DND-41 (cell line): ENCODE results near the gene MVB12B.

Experiments
- ATAC-seq: fragments of 200-7000 bp; cut with Tn5 transposase; 3 replicates; pipeline ENCODE4 v1.9.1; 2021; ENCODE audit warnings: low read depth; ENCODE audit not compliant: insufficient read depth
- DNase-seq: peaks from one replicate; pipeline ENCODE4 v3.0.0-alpha.2; 2020
- H2AFZ ChIP-seq: 2 replicates; pipeline ENCODE4 v1.6.0; 2012; ENCODE audit warnings: low read depth, low read length
- H3K27ac ChIP-seq: 2 replicates; pipeline ENCODE4 v1.5.1; 2012; ENCODE audit warnings: low read length, inconsistent platforms
- H3K27me3 ChIP-seq: fragments of 200-600 bp; sonication (generic); 2 replicates; pipeline ENCODE4 v1.6.0; 2012; ENCODE audit warnings: low read length, mild to moderate bottlenecking, inconsistent platforms; ENCODE audit not compliant: insufficient read depth, poor library complexity
- H3K36me3 ChIP-seq: 2 replicates; pipeline ENCODE4 v1.5.1; 2012; ENCODE audit warnings: low read length, inconsistent platforms; ENCODE audit not compliant: insufficient read depth
- H3K4me1 ChIP-seq: 2 replicates; pipeline ENCODE4 v1.5.1; 2012; ENCODE audit warnings: mild to moderate bottlenecking, low read length; ENCODE audit not compliant: insufficient read depth
- H3K4me2 ChIP-seq: 2 replicates; pipeline ENCODE4 v1.6.0; 2012; ENCODE audit warnings: mild to moderate bottlenecking, moderate library complexity, low read length, inconsistent platforms; ENCODE audit not compliant: insufficient read depth
- H3K4me3 ChIP-seq, 2 experiments: fragments of 200-600 bp in 1 of 2; shearing (Covaris generic) in 1 of 2; 2 replicates each; pipeline ENCODE4 v1.5.1; 2012 to 2016; ENCODE audit warnings: inconsistent platforms in 2 of 2, low read length in 2 of 2, mild to moderate bottlenecking in 2 of 2, low read depth in 1 of 2, moderate library complexity in 1 of 2
- H3K79me2 ChIP-seq: 2 replicates; pipeline ENCODE4 v1.6.0; 2012; ENCODE audit warnings: low read length, inconsistent platforms; ENCODE audit not compliant: insufficient read depth
- H3K9ac ChIP-seq: 2 replicates; pipeline ENCODE4 v1.6.0; 2012; ENCODE audit warnings: low read depth, mild to moderate bottlenecking, inconsistent platforms, low read length, moderate library complexity
- H3K9me3 ChIP-seq: 2 replicates; pipeline ENCODE4 v1.5.1; 2012; ENCODE audit warnings: low read length, moderate library complexity, mild to moderate bottlenecking, inconsistent platforms; ENCODE audit not compliant: insufficient read depth, severe bottlenecking
- H4K20me1 ChIP-seq: 2 replicates; pipeline ENCODE4 v1.6.0; 2012; ENCODE audit warnings: low read length; ENCODE audit not compliant: insufficient read depth
- CTCF ChIP-seq: IDR thresholded peaks from 2 replicates; pipeline ENCODE4 v1.5.1; 2012; ENCODE audit warnings: borderline replicate concordance, low read length, moderate library complexity, mild to moderate bottlenecking; ENCODE audit not compliant: poor library complexity, severe bottlenecking; ENCODE audit errors: extremely low read depth
- EZH2 ChIP-seq: IDR thresholded peaks from 3 replicates; pipeline ENCODE4 v1.6.1; 2012; ENCODE audit warnings: borderline replicate concordance, low read depth, mild to moderate bottlenecking, moderate library complexity, low read length, inconsistent platforms; ENCODE audit not compliant: severe bottlenecking

The MVB12B gene

GRCh38 chr9:126290871-126291270 lies 35.8 kb upstream of the MVB12B start:
- no peaks in the 10 kb centered on the region for H3K79me2 ChIP-seq
- H3K27ac ChIP-seq, result no peak overlapping the region
- no peaks in the 10 kb centered on the region for H3K4me1 ChIP-seq
- no peak overlapping the region for H3K4me2 ChIP-seq
- no peak overlapping the region for H3K9ac ChIP-seq
- no peaks in the 10 kb centered on the region for H3K36me3 ChIP-seq
- H4K20me1 ChIP-seq, result no peaks in the 10 kb centered on the region
- H3K27me3 ChIP-seq, result peaks cover 3% of the 10 kb centered on the region
- ATAC-seq (no peak), DNase-seq (no peak)
- TF ChIP-seq CTCF, result no peak
- TF ChIP-seq EZH2, result no peak
- no peak overlapping the region for H3K4me3 ChIP-seq
- no peak overlapping the region for H2AFZ ChIP-seq
- no peaks in the 10 kb centered on the region for H3K9me3 ChIP-seq

GRCh38 chr9:126291925-126292324 lies 34.7 kb upstream of the MVB12B start:
- ATAC-seq (no peak), DNase-seq (no peak)
- no peaks in the 10 kb centered on the region for H3K9me3 ChIP-seq
- H4K20me1 ChIP-seq, result no peaks in the 10 kb centered on the region
- H3K36me3 ChIP-seq, result no peaks in the 10 kb centered on the region
- H2AFZ ChIP-seq, result no peak overlapping the region
- no peak overlapping the region for H3K27ac ChIP-seq
- no peaks in the 10 kb centered on the region for H3K4me1 ChIP-seq
- H3K4me2 ChIP-seq, result no peak overlapping the region
- H3K4me3 ChIP-seq, result no peak overlapping the region
- TF ChIP-seq EZH2, result no peak
- no peak for TF ChIP-seq CTCF
- no peaks in the 10 kb centered on the region for H3K79me2 ChIP-seq
- H3K9ac ChIP-seq, result no peak overlapping the region
- peaks cover 3% of the 10 kb centered on the region for H3K27me3 ChIP-seq

- Histone ChIP-seq H3K9me3 (no peaks in the 10 kb centered on the region), H3K36me3 (no peaks in the 10 kb centered on the region), H3K4me1 (no peaks in the 10 kb centered on the region), H3K4me3 (no peak overlapping the region), H4K20me1 (no peaks in the 10 kb centered on the region), H2AFZ (no peak overlapping the region), H3K27me3 (peaks cover 3% of the 10 kb centered on the region), H3K27ac (no peak overlapping the region), H3K4me2 (no peak overlapping the region), H3K9ac (no peak overlapping the region), H3K79me2 (no peaks in the 10 kb centered on the region)
- TF ChIP-seq CTCF (no peak), EZH2 (no peak)
- ATAC-seq, result no peak
- no peak for DNase-seq
These were observed 33.7 kb upstream of the MVB12B start for GRCh38 chr9:126292736-126293521.

GRCh38 chr9:126293522-126293889 lies 33.1 kb upstream of the MVB12B start:
- H3K9me3 ChIP-seq, result no peaks in the 10 kb centered on the region
- H3K4me3 ChIP-seq, result no peak overlapping the region
- no peaks in the 10 kb centered on the region for H3K79me2 ChIP-seq
- ATAC-seq (peak; percentile 47; the same call in 1 of the 3 replicates), DNase-seq (peak; percentile 10)
- no peak overlapping the region for H2AFZ ChIP-seq
- H3K27ac ChIP-seq, result no peak overlapping the region
- H4K20me1 ChIP-seq, result no peaks in the 10 kb centered on the region
- TF ChIP-seq CTCF (peak; percentile 55), EZH2 (no peak)
- H3K27me3 ChIP-seq, result peaks cover 3% of the 10 kb centered on the region
- H3K4me1 ChIP-seq, result no peaks in the 10 kb centered on the region
- no peak overlapping the region for H3K9ac ChIP-seq
- H3K4me2 ChIP-seq, result no peak overlapping the region
- no peaks in the 10 kb centered on the region for H3K36me3 ChIP-seq
